ENCODE data around the gene ALKBH7. TPM values are rescaled to one million over a fixed set of nuclear protein-coding genes. Genes with fewer than 3 reads are reported as not detected.
"Not testable (repeated sequence)": the region's sequence is repeated elsewhere in the genome, so short reads cannot be mapped to it uniquely, and the experiment has no call there.

Gene ALKBH7
- total RNA-seq, 4 donors from 2014 or later: 34.1 to 74.4 (median 56.9) TPM

DNA sequence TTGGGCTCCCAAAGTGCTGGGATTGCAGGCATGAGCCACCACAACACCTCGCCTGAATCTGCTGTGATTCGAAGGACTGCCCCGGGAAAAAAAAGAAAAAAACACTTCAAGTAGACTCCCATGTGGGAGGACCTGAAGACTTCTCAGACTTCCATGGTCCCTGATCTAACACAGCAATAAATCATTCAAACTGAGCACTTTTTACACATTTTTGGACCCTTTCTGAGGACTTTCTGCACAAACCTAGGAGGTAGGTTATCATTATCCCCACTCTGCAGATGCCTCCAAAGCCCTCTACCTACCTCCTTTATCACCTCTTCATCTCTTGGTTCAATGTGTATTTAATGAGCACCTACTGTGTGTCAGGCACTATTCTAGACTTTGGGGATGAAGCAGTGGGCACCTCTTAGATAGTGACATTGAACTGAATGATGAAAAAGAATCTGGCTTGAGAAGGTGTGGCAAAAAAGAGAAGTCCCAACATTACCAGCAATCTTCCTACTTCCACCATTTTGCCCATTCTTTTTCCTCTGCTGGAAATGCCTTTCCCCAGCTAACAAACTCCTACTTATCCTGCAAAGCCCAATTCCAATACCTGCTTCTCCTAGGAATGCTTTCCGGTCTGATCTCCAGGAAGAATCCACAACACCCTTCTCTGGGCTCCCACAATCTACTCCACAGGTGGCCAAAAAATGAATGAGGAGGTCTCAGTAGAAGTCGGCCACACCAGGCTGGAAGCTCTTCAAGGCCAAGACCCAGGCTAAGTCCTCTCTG is 12.8 kb upstream of the ALKBH7 start:
- Histone ChIP-seq H3K4me3 (no peak overlapping the region), H3K27ac (no peak overlapping the region), H3K36me3 (peaks cover 14% of the 10 kb centered on the region), H3K4me1 (peaks cover 18% of the 10 kb centered on the region), H3K27me3 (no peaks in the 10 kb centered on the region), H3K9me3 (no peaks in the 10 kb centered on the region)
- DNase-seq (ENCODE audit: low spot score in 2 of 2): no peak
- TF ChIP-seq, protein P1, sequence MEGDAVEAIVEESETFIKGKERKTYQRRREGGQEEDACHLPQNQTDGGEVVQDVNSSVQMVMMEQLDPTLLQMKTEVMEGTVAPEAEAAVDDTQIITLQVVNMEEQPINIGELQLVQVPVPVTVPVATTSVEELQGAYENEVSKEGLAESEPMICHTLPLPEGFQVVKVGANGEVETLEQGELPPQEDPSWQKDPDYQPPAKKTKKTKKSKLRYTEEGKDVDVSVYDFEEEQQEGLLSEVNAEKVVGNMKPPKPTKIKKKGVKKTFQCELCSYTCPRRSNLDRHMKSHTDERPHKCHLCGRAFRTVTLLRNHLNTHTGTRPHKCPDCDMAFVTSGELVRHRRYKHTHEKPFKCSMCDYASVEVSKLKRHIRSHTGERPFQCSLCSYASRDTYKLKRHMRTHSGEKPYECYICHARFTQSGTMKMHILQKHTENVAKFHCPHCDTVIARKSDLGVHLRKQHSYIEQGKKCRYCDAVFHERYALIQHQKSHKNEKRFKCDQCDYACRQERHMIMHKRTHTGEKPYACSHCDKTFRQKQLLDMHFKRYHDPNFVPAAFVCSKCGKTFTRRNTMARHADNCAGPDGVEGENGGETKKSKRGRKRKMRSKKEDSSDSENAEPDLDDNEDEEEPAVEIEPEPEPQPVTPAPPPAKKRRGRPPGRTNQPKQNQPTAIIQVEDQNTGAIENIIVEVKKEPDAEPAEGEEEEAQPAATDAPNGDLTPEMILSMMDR (IDR thresholded peaks at IDR 0.05): no peak
- TF ChIP-seq POLR2AphosphoS5 (IDR thresholded peaks at IDR 0.05) (no peak), POLR2A (IDR thresholded peaks at IDR 0.05) (no peak), EP300 (IDR thresholded peaks at IDR 0.05) (no peak)
- 82% methylated on average over 5 of the region's 5 CpGs for WGBS

DNA sequence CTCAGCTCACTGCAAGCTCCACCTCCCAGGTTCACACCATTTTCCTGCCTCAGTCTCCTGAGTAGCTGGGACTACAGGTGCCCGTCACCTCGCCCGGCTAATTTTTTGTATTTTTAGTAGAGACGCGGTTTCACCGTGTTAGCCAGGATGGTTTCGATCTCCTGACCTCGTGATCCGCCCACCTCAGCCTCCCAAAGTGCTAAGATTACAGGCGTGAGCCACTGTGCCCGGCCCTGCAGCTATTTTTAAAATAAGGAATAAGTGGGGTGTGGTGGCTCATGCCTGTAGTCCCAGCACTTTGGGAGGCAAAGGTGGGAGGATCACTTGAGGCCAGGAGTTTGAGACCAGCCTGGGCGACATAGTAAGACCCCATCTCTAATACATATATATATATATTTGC is 12.1 kb upstream of the ALKBH7 start:
- not testable (repeated sequence) for H3K9me3 ChIP-seq; H3K4me3 ChIP-seq; H3K27me3 ChIP-seq; H3K27ac ChIP-seq; DNase-seq (ENCODE audit: low spot score in 2 of 2)
- Histone ChIP-seq H3K36me3 (peaks cover 21% of the 10 kb centered on the region), H3K4me1 (peaks cover 18% of the 10 kb centered on the region)
- WGBS: 95% methylated on average over 12 of the region's 12 CpGs

DNA sequence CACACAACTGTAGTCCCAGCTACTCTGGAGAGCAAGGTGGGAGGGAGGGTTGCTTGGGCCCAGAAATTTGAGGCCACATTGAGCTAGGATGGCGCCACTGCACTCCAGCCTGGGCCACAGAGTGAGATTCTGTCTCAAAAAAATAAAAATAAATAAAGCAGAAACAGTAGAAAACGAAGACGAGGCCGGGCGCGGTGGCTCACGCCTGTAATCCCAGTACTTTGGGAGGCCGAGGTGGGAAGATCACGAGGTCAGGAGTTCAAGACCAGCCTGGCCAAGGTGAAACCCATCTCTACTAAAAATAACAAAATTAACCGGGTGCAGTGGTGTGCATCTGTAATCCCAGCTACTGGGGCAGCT is 11.8 kb upstream of the ALKBH7 start:
- H3K27ac ChIP-seq; H3K9me3 ChIP-seq; DNase-seq (ENCODE audit: low spot score in 2 of 2); H3K27me3 ChIP-seq: not testable (repeated sequence)
- 96% methylated on average over 10 of the region's 10 CpGs for WGBS
- Histone ChIP-seq H3K36me3 (peaks cover 25% of the 10 kb centered on the region), H3K4me3 (peak overlapping the region; percentile 80), H3K4me1 (peaks cover 18% of the 10 kb centered on the region)

DNA sequence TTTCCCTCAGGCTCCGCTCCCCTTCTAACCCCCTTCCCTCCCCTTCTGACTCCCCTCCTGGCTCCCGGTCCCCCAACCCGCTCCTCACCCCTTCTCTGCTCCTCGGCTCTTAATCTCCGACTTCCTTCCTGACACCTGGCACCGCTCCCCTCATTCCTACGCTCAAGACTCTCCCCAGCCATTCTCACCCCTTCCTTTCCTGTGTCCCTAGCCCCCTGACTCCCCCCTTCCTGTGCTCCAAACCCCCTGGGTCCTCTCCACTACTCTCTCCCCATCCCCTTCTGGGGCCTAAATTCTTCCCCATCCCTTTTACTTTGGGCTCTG is 10.6 kb upstream of the ALKBH7 start:
- TF ChIP-seq, protein P1 (IDR thresholded peaks at IDR 0.05): no peak
- no peak for TF ChIP-seq POLR2AphosphoS5 (IDR thresholded peaks at IDR 0.05)
- TF ChIP-seq EP300 (IDR thresholded peaks at IDR 0.05): no peak
- TF ChIP-seq POLR2A (IDR thresholded peaks at IDR 0.05): no peak
- Histone ChIP-seq H3K27ac (peak overlapping the region; percentile 74), H3K9me3 (no peaks in the 10 kb centered on the region), H3K27me3 (no peaks in the 10 kb centered on the region), H3K4me3 (peak overlapping the region; percentile 80), H3K36me3 (peaks cover 37% of the 10 kb centered on the region), H3K4me1 (peaks cover 18% of the 10 kb centered on the region)
- WGBS: 1% methylated on average over 7 of the region's 7 CpGs
- DNase-seq (ENCODE audit: low spot score in 2 of 2): no peak

DNA sequence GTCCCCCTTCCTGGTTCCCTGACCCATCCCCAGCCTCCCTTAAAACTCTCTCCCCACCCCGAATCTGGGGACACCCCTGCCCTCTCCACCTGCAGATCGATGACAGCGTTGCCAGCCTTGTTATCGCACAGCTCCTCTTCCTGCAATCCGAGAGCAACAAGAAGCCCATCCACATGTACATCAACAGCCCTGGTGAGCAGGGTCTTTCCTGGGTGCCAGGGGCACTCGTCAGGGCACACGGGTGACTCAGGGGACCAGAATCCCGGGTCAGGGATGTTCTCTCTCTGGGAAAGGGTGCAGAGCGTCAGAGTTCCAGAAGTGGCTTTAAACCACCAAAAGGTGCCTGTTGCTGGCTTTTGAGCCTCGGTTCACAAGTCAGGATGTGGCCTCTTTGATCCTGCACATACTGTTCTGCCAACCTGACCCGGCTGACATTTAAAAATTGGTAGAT is 10.2 kb upstream of the ALKBH7 start:
- Histone ChIP-seq H3K27me3 (no peaks in the 10 kb centered on the region), H3K4me3 (peak overlapping the region; percentile 80), H3K4me1 (peaks cover 18% of the 10 kb centered on the region), H3K9me3 (no peaks in the 10 kb centered on the region), H3K27ac (peak overlapping the region; percentile 74), H3K36me3 (peaks cover 40% of the 10 kb centered on the region)
- 16% methylated on average over 10 of the region's 11 CpGs for WGBS
- no peak for DNase-seq (ENCODE audit: low spot score in 2 of 2)
- TF ChIP-seq POLR2AphosphoS5 (IDR thresholded peaks at IDR 0.05): no peak
- TF ChIP-seq EP300 (IDR thresholded peaks at IDR 0.05): no peak
- TF ChIP-seq, protein P1 (IDR thresholded peaks at IDR 0.05): no peak
- no peak for TF ChIP-seq POLR2A (IDR thresholded peaks at IDR 0.05)

DNA sequence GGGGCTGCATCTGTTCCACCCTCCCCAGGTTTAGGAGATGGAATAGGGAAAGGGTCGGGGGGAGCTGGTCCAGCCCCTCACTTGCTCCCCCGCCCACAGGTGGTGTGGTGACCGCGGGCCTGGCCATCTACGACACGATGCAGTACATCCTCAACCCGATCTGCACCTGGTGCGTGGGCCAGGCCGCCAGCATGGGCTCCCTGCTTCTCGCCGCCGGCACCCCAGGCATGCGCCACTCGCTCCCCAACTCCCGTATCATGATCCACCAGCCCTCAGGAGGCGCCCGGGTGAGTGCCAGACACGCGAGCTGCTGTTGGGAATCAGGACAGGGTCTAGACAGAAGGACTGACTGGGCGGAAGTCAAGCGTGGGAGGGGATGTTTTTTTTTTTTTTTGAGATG is 8.2 kb upstream of the ALKBH7 start:
- H3K27me3 ChIP-seq: no peaks in the 10 kb centered on the region
- H3K27ac ChIP-seq: no peak overlapping the region
- H3K4me1 ChIP-seq: peaks cover 18% of the 10 kb centered on the region
- WGBS: 96% methylated on average over 21 of the region's 21 CpGs
- H3K4me3 ChIP-seq: no peak overlapping the region
- TF ChIP-seq POLR2AphosphoS5 (IDR thresholded peaks at IDR 0.05) (no peak), EP300 (IDR thresholded peaks at IDR 0.05) (no peak)
- DNase-seq (ENCODE audit: low spot score in 2 of 2): no peak
- H3K36me3 ChIP-seq: peaks cover 60% of the 10 kb centered on the region
- H3K9me3 ChIP-seq: no peaks in the 10 kb centered on the region

Measured in suprapubic skin (tissue), 4 donors.